GM21367 (cell line): ENCODE measurements around the gene CLDN6.

ENCODE experiments used
- ATAC-seq: cut with Tn5 transposase; IDR thresholded peaks from one replicate; pipeline ENCODE4 v1.9.1; 2021; ENCODE audit not compliant: unreplicated experiment

Gene CLDN6

DNA sequence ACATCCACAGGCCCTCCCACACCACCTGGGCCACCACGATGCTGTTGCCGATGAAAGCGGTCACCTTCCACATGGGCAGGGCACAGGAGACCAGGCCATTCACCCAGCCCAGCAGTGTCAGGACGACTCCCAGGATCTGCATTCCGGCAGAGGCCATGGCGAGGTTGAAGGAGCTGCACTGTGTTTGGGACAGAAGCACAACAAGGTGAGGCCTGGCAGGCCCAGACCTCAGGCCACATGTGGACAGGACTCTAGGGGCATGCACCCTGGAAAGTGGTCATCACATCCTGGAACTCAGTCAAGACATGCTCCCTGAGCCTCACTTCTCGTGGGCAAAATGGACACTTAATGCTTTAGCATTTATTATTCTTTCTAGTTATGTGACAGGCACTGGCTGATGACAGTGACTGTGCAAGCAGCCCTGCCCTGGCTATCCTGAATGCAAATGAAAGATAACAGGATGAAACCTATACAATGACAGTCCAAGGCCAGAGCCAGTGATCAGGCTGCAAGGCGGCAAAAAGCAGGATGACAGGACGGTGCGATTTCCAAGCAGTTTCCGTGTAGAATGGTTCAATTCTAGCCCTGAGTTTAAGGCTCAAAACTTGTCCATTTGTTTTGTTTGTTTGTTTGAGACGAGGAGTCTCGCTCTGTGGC lies 2.0 kb downstream of the CLDN6 start:
- ATAC-seq: no peak

DNA sequence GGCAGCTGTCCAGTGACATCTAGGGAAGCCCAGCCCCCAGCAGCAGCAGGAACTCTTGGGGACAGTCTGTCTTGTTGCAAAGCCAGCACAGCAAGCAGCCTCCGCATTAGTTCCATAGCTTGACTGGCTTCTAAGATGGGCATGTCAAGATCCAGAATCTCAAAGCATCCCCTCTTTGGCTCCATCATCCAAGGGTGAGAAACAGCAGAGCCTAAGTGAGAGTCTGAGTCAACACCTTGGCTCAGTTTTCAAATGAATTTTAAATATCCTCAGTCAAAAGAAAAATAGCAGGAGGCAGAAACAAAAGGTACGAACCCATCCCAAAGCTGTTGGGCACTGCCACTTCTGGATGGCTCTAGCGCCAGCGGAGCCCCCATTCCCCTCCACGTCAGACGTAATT lies 3.0 kb downstream of the CLDN6 start:
- no peak for ATAC-seq

DNA sequence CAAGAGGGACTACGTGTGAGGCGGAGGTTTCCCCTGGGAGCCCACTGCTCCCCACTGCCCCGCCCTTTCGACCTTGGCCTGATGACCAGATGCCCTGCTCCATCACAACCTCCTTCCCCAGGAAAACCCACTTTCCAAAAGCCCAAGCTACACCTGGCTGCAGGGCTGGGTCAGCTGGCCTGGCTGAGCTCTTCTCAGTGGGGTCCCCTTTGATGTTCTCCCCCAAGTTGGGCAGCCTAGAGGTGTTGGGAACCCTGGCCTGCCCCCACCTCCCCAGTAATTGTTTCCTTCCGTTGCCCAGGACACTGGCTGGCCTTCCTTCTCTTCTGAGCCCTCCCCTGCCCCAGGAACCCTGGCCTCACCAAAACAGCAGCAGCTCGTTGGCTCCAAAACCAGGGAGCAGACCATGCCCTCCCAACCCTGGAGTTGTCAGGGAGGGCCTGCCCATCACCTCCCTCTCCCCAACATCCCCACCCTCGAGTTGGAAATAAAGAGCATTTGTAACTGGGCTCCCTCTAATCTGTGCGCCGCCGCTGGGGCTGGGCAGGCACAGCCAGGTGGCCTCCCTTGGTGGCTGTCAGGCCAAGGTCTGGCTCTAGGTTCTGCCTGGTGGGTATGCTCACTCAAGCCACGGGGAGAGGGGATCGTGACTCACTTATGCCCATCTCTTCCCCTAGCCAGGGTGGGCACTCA lies 3.8 kb downstream of the CLDN6 start:
- ATAC-seq: no peak

DNA sequence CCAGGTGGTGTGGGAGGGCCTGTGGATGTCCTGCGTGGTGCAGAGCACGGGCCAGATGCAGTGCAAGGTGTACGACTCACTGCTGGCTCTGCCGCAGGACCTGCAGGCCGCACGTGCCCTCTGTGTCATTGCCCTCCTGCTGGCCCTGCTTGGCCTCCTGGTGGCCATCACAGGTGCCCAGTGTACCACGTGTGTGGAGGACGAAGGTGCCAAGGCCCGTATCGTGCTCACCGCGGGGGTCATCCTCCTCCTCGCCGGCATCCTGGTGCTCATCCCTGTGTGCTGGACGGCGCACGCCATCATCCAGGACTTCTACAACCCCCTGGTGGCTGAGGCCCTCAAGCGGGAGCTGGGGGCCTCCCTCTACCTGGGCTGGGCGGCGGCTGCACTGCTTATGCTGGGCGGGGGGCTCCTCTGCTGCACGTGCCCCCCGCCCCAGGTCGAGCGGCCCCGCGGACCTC lies 4.5 kb downstream of the CLDN6 start:
- no peak for ATAC-seq

DNA sequence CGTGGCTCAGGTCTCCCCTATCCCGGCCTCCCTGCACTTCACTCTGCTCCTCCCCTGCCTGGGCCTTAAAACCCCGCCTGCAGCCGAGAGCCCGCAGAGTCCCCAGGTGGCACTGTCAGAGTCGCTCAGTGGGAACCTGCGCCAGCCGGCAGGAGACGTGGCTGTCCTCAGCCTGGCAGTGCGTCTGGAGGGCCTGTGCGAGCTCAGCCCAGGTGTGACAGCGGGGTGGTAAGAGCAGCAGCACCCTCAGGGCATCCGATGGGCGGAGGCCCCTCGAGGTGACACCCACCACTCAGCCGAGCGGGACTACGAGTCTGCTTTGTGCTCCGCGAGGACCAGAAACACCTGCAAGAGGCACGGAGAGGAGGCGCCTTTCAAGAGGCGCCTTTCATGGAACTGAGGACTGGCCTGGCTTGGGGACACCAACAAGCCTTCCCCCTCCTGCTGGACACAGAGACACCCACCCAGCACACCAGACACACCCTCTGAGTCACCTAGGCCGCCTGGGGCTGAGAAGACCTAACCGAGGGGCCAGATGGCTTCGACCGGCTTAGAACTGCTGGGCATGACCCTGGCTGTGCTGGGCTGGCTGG lies 5.1 kb downstream of the CLDN6 start, which contains the start of gene CLDN9:
CLDN9 (plus strand) TSS at position 96 of the 593 bp plus-strand sequence; CDS start at position 536, 440 bp downstream.
- no peak for ATAC-seq

DNA sequence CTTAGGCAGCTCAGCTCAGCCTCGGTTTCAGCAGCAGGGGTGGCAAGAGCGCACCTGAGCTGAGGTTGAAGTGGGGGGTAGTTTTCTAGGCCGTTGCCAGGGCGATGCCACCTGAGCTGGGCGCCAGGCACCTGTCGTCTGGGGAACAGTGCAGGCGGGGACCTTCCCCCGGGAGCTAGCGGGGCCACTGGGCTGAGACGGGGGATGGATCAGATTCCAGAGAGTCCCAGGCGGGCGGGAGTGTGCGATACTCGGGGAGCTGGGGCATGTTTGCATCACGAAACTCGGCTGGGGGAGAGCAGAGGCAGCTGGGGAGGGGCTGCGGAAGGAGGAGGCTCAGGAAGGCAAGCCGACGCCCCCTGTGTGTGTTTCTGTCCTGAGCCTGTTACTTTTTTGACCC lies 5.7 kb downstream of the CLDN6 start:
- ATAC-seq: no peak

DNA sequence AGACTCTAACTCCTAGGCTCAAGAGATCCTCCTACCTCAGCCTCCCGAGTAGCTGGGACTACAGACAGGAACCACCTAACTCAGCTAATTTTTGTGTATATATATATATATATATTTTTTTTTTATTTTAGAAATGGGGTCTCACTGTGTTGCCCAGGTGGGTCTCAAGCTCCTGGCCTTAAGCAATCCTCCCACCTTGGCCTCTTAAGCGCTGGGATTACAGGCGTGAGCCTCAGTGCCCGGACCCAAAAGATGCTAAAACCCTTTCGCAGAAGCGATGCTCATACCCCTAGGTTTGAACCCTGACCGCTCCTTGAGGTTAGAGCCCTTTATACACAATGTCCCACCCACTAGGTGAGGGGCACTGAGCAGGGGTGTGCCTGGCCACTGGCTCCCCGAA lies 7.5 kb downstream of the CLDN6 start:
- ATAC-seq: no peak

DNA sequence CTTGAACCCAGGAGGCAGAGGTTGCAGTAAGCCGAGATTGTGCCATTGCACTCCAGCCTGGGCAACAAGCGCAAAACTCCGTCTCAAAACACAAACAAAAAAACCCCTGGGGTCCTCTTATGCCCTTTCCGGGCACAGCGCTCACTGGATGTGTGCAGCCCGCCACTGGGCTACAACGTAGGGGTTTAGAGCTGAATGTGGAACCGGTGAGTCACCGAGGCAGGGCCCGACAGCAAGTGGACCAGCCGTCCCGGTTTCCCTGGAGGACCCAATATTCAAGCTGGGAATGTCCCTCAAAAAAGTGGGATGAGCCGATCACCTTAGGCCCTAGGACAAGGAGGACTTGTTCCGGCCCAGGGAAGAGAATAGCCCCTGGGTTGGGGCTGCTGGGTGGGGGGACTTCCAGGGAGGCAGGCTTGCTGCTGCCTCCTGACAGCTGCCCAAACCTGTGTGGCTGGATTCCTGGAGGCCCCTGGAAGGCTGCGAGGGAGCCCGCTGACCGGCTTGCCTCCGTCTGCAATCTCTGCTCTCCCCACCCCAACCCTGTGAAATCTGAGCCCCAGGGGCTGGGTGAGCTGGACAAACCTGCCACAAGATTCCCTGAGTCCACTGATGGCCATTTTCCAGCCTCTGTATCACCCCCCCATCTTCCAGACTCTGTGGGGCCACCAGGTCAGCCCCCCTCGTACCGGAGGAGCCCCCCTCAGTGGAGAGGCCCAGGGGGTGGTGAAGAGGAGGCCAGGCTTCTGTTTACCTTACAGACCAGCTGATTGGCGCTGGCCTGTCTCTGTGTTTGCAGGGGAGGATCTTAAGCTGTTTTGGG lies 8.2 kb downstream of the CLDN6 start:
- no peak for ATAC-seq

DNA sequence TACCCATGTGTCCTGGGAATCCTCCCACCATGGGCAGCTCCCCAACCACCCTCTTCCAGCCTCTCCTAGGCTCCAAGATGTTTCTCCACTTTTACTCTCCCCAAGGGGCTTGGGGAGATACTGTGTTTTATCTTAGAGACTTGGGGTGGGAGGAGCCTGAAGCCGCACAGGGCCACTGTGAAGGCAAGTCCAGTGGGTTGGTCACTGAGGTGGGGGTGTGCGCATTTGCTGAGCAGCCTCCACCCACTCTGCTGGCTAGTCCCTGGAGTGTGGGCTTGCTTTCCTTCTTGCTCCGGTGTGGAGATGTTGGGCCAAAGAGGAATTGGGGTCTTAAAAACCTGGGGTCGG lies 9.3 kb downstream of the CLDN6 start:
- no peak for ATAC-seq

DNA sequence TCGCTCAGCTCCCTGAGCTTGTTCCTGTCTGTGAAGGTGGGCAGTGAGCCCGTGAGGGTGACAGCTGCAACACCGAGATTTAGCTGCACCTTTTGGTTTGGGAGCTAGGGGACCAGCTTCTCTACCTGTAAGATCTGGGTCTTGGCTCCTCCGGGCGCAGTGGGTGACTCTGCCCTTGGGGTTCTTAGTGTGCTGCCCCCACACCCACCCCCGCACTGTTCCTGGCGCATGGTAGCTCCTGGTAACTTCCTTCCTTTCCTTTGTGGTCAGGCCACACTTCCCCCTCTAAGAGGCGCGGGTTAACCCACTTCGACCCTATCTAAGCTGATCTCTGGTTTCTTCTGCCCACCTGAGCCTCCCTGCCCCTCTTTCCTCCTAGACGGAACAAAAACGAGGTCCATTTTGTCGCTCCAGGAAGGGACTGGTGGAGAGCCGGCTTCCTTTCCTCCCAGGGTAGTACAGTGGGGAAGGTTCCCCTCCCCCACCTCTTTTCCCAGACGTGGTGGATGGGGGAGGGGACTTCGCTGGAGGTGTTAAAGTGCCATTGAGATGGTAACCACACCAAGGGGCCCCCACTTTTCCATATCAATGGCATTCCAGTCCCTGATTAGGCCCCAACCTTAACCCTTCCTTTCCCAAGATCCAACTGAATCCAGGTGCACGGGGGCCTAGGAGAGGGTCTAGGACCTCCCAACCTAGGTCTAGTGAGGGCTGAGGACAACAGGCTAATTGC lies 9.9 kb downstream of the CLDN6 start:
- no peak for ATAC-seq

DNA sequence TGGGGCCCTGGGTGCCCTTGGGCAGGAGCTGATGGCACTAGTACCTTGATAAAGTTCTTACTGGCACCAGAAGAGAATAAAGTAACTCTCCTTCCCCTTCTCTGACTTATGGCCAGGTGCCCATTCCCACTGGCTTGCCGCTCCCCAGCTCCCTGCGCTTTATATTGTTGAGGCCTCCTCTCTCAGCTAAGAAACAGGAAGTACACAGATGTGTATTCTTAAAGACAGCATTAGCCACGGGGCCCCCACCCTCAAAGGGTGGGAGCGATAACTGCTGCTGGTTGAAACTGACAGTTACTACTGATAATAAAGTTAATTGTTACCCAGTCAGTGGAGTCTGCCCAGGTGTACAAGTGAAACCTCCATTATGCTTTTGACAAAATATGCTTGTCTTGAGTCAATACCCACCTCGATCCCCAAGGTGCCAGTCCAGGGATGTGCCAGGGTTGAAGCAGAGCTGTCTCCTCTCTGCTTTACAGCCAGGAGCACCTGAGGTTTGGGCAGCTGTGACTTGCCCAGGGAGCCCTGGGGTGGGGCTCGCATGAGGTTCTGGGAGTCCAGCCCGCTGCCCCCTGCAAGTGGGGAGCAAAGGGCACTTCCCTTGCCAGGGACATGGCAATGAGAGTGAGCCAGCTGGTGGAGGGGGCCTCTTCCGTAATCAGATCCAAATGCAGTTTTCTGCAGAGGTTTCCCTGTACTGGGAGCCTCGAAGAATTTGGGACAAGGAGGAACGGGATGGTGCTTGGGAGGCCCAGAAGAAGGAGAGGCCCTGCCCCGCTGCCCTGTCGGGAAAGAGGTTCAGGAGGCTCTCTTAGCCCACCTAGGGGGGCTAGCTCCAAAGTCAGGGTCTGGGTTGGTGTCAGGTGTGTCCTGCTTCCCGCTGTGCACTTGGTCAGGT lies 10.7 kb downstream of the CLDN6 start:
- no peak for ATAC-seq

DNA sequence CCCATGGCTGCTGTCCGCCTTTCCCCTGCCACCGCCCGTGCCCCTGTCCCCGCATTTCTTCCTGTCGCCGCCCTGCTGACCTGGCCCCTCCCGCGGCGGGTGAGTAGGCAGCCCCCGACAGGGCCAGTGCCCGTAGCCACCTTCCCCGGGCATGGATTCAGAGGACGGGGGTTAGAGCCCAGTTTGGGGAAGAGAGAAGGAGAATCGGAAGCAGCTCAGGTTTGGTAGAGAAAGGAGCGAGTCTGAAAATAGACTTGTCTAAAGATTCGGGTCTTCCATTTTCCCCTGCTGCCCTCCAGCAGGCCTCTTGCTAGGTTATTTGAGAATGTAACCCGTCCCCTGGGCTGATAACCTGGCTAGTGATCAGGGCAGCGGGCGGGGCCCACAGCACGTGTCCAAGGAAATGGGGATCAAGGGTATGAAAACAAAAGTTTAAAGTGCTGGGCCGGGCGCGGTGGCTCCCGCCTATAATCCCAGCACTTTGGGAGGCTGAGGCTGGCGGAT lies 13.2 kb downstream of the CLDN6 start:
- no peak for ATAC-seq

DNA sequence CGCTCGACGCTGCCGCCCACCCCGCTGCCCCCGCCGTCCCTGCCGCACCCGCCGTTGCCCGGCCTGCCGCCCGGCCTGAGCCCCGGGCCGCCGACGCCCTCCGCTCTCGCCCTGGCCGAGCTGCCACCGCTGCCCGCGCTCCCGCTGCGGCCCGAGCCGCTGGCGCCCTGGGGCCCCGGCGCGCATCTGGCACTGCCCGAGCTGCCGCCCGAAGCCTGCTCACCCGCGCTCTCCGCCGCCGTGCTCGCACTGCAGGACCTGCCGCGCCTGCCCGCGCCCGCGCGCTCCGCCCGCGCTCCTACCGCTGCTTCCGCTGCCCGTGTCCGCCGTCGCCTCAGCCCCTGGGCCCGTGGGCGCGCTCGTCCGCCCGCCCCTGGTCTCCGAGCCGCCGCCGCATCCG lies 13.7 kb downstream of the CLDN6 start:
- ATAC-seq: peak; percentile 10

DNA sequence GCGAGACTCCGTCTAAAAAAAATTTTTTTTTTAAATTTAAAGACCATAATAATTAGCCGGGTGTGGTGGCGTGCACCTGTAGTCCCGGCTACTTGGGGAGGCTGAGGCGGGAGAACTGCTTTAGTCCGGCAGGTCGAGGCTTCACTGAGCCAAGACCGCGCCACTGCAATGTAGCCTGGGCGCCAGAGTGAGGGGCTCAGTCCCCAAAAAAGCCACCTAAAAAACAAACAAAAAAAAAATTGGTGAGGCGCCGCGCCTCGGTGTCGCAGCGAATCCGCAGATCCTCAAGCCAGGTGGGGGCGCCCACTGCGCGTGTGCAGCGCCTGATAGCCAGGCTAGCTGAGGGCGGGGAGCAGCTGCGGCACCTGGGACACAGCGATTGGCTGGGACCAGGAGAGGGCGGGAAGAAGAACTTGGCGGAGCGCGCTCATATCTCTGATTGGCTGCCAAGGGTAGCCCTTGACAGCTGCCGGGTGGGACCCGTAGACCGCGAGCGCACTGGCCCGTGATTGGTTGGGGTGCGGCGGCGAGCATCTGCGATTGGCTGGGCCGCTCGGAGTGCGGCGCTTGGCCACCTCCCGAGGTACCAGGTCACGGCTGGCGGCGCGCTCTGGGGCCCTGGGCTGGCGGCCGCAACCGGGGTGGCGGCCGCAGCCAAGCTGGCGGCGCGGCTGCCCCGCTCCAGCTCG lies 14.3 kb downstream of the CLDN6 start:
- ATAC-seq: peak; percentile 95

DNA sequence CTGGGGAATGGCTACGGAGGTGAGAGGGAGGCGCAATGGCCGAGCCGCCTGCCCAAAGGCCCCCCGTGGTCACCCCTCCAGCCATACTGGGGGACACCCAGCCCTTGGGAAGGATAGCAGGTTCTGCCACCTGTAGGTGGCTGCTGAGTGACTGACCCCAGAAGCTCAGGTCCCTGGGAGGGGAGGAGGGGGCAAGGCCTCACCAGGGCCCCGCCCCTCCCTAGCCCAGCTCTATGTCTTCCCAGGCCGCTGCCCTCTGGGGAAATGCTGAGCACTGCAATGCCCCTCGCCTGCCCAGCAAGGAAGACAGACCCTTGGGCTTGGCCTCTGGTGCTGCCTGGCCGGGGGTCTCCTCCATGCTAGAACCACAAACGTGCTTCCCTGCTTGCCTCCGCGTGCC lies 16.7 kb downstream of the CLDN6 start:
- no peak for ATAC-seq

DNA sequence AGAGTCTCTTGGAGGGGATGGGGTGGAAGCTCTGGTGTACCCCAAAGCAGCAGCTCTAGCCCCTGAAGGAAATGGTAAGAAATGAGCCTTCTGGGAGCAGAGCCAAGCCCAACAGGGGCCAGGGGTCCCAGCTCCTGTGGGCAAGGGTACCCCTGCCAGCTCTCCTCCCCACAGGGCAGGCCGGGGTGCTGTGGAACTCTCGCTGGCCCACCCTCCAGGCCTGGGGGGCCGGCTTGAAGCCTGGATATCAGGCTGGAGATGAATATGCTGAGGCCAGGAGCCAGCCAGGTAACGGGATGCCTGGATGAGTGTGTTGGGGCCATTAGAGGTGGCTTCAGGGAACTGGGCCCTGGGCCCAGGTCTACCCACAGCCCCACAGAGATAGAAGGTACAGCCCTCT lies 17.4 kb downstream of the CLDN6 start:
- no peak for ATAC-seq

DNA sequence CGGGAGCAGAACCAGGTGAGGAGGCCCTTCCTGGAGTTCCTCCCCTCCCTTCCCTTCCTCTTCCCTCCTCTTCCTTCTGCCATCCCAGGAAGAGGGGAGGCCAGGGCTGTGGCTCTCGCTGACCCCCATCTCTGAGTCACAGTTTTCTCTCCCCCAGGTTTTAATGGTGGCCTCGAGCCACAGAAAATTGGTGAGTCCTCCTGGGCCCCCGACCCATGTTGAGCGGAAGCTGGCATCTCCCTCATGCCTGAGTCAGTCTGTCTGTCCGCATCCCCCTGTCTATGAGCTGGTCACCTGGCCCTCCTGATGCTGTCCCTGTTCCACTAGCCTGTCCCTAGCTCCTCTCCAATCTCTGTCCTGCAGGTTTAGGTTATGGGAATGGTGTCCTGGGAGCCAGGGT lies 18.1 kb downstream of the CLDN6 start:
- no peak for ATAC-seq

DNA sequence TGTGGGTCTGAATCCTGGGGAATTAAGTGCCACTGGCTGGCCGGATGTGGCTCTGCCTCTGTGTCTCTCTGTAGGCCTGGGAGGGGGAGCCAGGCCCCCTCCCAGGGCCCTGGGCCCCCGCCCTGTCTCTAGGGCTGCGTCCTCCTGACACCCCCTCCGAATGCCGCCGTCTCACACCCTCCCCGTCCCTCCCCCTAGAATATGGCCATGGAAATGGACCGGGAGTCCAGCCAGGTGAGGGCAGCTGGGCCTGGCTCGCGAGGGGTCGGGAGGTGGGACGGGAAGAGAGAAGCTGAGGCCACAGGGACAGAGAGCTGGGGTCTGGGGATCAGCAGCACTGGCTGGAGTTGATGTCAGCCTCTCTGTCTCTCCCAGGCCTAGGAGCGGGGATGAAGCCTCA lies 21.7 kb downstream of the CLDN6 start:
- no peak for ATAC-seq
